GM19025 (cell line): ENCODE data around the gene MICB.
"Not testable (repeated sequence)": the region's sequence is repeated elsewhere in the genome, so short reads cannot be mapped to it uniquely, and the experiment has no call there.

Source experiments
- ATAC-seq: cut with Tn5 transposase; IDR thresholded peaks from one replicate; pipeline ENCODE4 v1.9.1; 2021; ENCODE audit warnings: mild to moderate bottlenecking, low read depth, moderate library complexity; ENCODE audit not compliant: unreplicated experiment

MICB gene

DNA sequence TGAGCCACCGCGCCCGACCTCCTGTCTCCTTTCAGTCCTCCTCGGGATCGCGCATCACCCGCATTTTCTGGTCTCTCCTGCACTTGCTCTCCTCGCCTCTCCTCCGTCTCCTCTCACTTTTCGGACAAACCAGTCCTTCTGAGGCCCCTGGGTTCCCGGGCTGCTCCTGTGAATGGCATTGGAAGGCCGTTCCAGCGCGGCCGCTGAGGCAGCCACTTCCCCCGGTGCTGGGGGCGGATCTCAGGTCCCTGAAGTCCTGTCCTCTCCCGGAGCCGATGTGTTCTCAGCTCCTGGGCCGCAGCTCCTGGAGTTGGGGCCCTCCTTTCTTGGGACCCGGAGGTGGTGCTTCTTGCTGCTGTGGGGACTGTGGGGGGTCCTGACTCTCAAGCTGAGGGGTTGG, 803 bp downstream of the MICB start:
- no peak for ATAC-seq

DNA sequence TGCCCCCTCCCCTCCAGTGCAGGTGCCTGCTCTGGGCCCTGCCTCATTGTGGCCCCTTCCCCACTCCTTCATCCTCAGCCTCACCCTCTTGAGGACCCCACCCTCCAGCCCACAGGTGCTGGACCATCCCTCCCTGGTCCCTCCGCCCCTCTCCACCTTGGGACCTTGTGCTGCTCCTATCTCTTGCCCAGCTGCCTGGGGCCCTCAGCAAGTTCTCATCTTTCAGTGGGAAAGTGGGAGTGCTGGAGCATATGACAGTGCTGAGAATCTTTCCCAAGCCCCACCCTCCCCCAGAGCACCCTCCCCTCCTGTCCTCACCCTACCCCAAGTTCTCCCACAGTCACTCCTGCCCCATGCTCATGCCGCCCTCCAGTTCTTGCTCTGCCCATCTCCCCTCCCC, 1.7 kb downstream of the MICB start:
- ATAC-seq = not testable (repeated sequence)

DNA sequence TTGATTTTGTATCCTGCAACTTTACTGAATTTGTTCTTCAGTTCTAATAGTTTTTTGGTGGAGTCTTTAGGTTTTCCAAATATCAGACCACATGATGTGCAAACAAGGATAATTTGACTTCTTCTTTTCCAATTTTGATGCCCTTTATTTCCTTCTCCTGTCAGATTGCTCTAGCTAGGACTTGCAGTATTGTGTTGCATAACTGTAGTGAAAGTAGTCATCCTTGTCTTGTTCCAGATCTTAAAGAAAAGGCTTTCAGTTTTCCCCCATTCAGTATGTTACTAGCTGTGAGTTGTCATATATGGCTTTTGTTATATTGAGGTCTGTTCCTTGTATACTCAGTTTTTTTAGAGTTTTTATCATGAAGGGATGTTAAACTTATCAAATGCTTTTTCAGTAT, 4.6 kb downstream of the MICB start:
- no peak for ATAC-seq

DNA sequence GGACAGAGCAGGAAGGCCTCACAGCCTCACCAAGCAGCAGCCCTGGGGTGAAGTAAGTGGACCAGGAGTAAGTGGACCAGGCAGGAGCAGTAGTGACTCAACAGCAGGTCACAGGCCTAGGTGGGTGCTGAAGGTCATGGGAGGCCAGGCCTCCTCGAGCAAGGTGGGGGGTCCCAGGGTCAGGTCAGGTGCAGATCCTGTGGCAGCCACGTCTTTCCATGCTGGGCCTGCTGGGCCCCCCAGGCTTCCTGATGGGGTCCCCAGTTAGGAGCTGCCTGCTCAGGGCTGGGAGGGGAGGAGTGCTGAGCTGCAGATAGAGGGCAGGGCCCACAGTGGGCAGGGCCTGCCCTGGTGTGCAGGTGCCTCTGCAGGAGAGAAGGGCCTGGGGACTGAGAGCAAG, 11.1 kb downstream of the MICB start:
- ATAC-seq = not testable (repeated sequence)

DNA sequence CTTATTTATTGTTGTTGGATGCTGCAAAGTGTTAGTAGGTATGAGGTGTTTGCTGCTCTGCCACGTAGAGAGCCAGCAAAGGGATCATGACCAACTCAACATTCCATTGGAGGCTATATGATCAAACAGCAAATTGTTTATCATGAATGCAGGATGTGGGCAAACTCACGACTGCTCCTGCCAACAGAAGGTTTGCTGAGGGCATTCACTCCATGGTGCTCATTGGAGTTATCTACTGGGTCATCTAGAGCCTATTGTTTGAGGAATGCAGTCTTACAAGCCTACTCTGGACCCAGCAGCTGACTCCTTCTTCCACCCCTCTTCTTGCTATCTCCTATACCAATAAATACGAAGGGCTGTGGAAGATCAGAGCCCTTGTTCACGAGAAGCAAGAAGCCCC, 12.1 kb downstream of the MICB start:
- ATAC-seq = no peak

DNA sequence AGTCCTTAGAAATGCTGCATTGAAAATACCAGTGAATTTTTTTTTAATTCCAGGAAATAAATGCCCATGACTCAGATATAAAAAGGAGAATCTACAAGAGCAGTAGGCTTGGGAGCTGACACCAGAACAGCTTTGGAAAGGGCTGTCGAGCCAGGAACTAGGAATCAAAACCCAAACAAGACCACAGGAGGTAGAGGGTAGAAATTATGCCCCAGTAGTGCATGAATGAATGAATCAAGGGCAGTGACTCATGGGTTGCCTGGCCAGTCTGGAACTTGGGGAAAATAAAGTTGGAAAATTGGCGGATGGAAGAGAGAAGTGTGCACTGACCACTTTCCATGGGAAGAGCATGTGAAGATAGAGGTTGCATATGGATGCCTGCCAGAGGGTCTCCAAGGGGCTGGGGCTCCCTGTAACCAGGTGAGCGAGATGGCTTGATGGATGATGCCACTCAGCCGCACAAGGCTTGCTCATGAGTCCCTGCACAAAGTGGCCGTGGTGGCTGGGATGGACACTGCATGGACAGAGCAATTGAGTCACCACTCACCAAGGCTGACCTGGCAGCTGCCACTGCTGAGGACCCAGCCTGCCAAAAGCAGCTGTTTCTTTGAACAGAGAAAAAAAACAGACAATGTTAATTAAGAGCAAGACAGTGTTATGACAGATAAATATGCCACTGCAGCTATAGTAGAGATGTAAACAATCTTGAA, 15.7 kb downstream of the MICB start:
- no peak for ATAC-seq

DNA sequence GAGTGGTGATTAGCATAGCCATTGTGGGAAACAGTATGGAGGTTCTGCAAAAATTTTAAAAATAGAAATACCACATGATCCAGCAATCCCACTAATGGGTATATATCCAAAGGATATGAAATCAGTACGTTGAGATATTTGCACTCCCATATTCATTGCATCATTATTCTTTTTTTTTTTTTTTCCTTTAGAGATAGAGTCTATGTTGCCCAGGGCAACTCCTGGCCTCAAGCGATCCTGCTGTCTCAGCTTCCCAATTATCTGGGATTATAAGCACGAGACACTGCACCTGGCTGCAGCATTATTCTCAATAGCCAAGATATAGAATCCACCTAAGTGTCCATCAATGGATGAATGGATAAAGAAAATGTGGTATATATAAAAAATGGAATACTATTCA, 23.9 kb downstream of the MICB start:
- ATAC-seq = no peak

DNA sequence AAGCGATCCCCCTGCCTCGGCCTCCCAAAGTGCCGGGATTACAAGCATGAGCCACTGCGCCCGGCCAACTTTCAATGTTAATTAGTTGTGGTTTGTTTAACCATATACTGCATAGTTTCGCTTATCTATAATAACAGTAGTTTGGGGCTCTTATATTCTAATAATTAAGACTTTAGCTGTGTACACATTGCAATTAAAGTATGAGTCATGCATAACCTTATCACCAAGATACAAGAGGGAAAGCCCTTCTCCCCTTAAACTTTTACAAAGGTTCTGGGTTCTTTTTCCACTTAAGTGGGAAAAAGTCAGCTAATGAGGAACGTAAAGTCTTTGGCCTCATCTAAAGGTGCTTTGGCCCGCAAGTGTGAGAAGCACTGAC, 27.6 kb downstream of the MICB start:
- ATAC-seq = no peak

DNA sequence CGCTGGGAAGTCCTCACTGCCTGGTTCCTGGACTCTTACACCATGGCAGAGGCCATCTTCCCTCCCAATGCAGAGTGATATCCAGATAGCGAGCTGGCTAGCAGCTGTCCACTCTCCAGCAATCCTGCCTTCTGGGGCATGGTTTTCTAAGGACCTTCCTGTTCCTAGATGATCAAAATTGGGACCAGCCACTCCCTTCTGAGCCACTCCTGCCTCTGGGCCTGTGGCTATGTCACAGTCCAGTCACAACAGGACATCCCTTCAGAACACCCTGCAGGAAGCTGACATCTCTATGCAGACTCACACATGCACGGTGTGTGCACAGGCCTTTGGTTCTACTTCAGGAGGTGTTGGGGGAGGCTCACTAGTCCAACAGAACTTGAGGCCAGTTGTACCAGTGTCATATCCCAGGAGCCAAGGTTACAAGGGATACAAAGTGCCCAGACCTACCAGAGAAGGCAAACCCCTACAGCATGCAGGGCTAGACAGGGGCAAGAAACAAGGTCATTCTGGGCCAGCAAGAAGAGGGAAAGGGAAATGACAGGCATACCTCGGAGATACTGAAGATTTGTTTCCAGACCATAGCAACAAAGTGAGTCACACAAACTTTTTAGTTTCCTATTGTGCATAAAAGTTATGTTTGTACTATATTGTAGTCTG, 28.1 kb downstream of the MICB start:
- ATAC-seq = no peak

DNA sequence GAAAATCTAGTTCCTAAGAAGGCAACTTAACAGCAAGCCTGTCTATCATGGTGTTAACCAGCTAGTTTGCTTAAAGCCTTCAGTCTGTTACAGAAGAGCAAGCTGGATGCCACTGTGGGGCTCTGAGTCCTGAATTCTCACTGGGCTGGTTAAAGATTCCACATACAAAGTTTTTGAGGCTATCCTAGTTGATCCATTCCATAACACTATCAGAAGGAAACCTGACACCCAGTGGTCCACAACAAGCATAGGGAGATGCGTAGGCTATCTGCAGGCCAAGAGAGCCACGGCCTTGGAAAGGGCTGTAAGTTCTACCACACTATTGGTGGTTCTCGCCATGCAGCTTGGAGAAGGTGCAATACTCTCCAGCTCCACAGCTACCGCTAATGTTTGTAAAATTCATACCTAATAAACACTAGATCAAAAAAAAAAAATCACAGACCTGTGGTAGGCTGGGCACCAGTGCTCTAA, 30.4 kb downstream of the MICB start:
- no peak for ATAC-seq

DNA sequence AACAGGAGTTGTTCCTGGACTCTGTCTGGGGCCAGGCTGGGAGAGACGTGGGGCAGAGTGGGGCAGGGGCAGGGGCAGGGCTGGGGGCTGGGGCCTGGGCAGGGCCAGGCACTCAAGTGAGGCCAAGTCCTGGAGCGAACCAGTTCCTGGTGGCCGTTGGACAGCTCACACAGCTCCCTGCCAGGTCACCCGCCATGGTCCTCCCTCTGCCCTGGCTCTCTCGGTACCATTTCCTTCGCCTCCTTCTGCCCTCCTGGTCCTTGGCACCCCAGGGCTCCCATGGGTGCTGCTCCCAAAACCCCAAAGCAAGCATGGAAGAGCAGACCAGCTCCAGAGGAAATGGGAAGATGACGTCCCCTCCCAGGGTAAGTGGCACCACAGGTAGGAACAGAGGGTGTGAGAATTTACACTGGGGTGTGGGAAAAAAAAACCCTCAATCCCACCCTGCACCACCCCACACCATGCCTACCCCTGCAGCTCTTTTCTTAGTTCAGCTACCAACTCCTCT, 30.9 kb downstream of the MICB start, which contains the start of gene MCCD1:
TSS of gene MCCD1 (plus strand) at position 142 of the 508 bp plus-strand sequence. CDS start at position 195, 53 bp downstream.
- no peak for ATAC-seq

DNA sequence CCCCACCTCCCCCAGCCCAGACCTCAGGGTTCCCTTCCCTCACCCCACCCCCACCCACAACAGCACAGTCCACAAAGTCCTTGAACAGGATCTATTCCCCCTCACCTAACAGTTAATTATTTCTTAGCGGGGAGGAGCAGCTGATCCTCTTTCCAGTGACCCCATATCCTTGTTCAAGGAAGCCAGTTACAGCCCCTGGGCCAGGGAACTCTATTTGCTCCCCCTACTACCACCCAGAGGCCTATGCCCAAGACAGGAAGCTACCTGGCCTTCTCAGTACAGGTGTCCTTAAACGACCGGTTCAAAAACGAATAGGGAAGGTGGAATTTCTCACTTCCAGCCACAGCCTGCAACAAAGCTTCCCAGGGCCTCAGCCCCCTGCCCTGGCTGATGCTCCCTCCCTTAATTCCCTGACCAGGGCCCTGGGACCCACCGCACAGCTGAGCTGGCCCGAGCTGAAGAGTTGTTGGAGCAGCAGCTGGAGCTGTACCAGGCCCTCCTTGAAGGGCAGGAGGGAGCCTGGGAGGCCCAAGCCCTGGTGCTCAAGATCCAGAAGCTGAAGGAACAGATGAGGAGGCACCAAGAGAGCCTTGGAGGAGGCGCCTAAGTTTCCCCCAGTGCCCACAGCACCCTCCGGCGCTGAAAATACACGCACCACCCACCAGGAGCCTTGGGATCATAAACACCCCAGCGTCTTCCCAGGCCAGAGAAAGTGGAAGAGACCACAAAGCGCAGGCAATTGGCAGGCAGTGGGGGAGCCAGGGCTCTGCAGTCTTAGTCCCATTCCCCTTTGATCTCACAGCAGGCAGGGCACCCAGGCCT, 31.6 kb downstream of the MICB start:
- no peak for ATAC-seq

DNA sequence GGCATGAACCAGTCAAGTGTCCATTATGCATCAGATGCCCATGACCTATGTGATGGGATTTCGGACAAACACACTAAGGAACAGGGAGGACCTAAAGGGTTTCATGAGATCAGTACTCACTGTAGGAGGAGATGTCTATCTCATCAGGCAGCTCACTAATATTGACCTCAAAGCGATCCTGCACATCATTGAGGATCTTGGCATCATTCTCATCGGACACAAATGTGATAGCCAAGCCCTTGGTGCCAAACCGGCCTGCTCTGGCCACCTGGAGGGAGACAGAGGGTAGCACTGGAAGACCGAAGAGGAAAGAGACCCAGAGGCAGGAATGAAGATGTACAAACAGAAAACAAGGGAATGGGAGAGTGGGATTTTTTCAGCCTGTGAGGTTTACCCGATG, 32.7 kb downstream of the MICB start:
- ATAC-seq = no peak

DNA sequence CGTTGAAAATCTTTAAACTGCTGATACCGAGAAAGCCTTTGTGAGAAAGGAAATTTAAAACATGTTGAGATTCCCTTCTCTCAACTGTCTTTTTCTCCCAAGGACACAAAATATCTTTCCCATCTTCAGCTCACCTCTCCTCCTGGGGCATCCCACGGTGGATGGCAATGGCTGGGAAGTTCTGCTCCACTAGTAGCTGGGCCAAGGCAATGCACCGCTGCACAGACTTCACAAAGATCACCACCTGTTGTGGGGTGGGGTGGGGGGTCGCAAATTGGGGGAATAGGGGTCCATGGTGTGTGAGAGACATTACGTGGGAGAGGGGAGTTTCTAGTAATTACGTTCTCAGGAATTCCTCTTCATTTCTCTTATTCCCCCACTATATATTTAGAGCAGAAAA, 33.2 kb downstream of the MICB start:
- no peak for ATAC-seq

DNA sequence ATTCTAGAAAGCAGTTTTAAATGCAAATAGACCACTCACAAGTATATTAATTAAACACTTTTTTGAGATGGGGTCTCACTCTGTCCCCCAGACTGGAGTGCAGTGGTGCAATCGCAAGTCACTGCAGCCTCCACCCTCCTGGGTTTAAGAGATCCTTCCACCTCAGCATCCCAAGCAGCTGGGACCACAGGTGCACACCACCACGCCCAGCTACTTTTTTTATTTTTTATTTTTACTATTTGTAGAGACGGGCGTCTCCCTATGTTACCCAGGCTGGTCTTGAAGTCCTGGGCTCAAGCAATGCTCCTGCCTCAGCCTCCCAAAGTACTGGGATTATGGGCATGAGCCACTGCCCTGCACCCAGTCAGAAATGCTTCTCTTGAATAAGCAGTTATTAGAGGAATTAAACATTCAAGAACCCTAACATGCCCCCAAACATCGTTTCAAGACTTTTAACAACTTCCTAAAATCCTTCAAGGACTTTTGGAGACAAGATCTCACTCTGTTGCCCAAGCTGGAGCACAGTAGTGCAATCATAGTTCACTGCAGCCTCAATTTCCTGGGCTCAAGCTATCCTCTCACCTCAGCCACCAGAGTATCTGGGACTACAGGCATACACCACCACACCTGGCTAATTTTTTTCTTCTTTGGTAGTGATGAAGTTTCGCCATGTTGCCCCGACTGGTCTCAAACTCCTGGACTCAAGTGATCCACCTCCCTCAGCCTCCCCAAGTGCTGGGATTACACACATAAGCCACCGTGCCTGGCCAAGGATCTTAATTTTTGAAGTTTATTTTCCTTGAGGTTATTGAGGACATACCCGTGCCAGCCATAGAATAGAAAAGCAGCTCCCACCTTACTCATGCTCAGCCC, 34.1 kb downstream of the MICB start:
- ATAC-seq = no peak

DNA sequence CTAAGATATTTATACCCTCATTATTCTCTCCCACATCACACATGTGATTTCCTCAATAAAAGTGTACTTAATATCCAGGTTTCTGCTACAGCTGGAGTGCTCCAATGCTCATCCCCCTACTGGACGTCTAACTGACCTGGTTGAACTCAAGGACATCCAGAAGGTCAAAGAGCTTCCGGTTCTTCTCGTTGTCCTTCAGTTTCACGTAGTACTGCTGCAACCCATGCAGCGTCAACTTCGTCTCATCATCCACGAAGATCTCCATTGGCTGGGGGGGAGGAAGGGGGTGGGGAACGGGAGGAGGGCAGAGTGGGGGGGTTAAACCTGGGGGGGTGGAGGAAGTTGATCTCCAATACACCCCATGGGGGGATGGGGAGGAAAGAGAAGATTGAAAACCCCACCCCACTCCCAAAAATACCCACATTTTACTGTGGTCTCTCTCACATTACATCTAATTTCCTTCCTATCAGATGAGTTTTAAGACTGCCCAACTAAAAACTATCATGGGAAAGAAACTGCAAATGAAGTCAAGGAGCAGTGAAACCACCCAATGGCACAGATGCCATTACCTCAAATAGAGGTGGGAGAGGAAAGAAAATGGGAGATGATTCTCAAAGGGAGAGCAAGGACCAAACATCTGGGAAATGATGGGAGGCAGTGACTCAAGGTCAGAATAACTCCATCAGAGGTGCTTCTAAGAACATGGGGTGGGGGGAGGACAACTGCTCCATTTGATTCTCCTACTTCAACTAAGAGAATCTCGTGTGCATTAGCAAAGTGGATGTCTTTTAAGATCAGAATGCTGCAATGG, 34.9 kb downstream of the MICB start:
- ATAC-seq = no peak

DNA sequence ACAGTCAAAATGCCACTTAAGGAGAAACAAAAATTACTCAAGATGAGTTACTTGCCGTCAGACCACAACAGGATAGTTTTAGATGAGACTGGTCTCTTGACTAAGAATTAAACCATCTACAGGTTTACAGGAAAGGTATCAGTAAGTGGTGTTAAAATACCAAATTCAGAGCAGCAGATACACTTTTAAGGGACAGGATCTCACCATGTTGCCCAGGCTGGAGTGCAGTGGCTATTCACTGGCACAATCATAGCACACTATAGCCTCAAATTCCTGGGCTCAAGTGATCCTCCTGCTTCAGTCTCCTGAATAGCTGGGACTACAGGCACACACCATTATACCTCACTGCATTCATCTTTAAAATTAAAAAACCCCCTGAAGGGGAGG, 35.5 kb downstream of the MICB start:
- ATAC-seq = no peak

DNA sequence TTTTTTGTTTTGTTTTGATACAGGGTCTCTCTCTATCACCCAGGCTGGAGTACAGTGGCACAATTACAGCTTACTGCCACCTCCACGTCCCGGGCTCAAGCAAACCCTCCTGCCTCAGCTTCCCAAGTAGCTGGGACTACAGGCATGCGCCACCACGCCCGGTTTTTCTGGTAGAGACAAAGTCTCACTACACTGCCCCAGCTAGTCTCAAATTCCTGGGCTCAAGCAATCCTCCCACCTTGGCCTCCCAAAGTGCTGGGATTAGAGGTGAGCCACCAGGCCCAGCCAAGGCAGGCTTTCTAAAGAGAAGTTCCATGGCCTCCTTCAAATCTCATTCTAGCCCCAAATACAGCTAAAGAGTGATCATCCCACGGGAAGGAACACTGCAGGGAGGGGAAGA, 36.1 kb downstream of the MICB start:
- no peak for ATAC-seq

DNA sequence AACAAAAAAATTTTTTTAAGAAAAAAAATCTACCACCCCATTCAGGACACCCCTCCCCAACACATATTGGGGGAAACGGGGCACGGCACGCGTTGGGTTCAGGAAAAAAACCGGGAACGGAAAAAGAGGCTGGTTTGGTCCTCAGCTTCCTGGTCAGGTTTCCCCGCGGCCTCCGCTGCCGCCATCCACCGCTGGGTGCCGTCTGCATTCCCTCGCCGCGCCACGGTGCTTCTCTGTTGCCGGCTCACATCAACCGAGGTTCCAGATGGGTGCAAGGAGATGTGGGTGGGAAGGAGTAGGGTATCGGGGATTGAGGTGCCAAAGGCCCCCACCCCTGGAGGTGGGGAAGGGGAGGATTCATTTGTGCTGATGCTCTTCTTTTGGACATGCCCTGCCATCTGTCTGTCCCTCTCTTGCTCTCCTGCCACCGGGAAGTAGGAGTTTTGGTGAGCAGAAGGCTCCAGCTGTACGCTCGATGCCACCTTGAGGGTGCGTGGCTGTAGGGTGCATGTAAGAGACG, 36.6 kb downstream of the MICB start:
- no peak for ATAC-seq
